ENCODE results near the gene FOXR1.

Gene FOXR1

GRCh38 chr11:119026970-119027369, 55.4 kb downstream of the FOXR1 start:
- no peak for DNase-seq (ENCODE audit: low read depth in 2 of 2)

- no peak for DNase-seq (ENCODE audit: low read depth in 2 of 2)
Observed at GRCh38 chr11:119027561-119028345, 56.2 kb downstream of the FOXR1 start.

GRCh38 chr11:119028346-119029068, 56.9 kb downstream of the FOXR1 start:
- no peak for DNase-seq (ENCODE audit: low read depth in 2 of 2)

- no peak for DNase-seq (ENCODE audit: low read depth in 2 of 2)
Observed at GRCh38 chr11:119029069-119029339, 57.4 kb downstream of the FOXR1 start.

GRCh38 chr11:119029340-119030028, 57.9 kb downstream of the FOXR1 start:
- DNase-seq (ENCODE audit: low read depth in 2 of 2), result no peak

- DNase-seq (ENCODE audit: low read depth in 2 of 2), result peak in 1 of 2 donors; percentile 12
Observed at GRCh38 chr11:119030029-119030328, 58.4 kb downstream of the FOXR1 start.

GRCh38 chr11:119030329-119031047, 58.9 kb downstream of the FOXR1 start, which contains the start of gene SLC37A4:
SLC37A4 (minus strand) TSS chr11:119030877.
- DNase-seq (ENCODE audit: low read depth in 2 of 2), result peak; percentile 99 to 100

Data from stimulated activated CD8-positive, alpha-beta memory T cell treated with anti-CD3 and anti-CD28 coated beads, Interleukin-2, amount 100 ng/mL, for 48 hours (primary cell).